ENCODE measurements around the gene CDK11A.

Gene CDK11A

GRCh38 chr1:1669468-1670440 lies 54.4 kb downstream of the CDK11A start:
- H3K79me2 ChIP-seq (ENCODE audit: control insufficient read depth, low read length): no peaks in the 10 kb centered on the region
- no peaks in the 10 kb centered on the region; the same call in 1 of the 2 replicates for H3F3A ChIP-seq (ENCODE audit: control insufficient read depth, insufficient read depth)
- H3K27ac ChIP-seq (ENCODE audit: low read depth, low read length): no peak overlapping the region
- no peak for TF ChIP-seq EZH2phosphoT487 (IDR thresholded peaks at IDR 0.05; ENCODE audit: borderline replicate concordance, low read length)
- TF ChIP-seq, protein P1, sequence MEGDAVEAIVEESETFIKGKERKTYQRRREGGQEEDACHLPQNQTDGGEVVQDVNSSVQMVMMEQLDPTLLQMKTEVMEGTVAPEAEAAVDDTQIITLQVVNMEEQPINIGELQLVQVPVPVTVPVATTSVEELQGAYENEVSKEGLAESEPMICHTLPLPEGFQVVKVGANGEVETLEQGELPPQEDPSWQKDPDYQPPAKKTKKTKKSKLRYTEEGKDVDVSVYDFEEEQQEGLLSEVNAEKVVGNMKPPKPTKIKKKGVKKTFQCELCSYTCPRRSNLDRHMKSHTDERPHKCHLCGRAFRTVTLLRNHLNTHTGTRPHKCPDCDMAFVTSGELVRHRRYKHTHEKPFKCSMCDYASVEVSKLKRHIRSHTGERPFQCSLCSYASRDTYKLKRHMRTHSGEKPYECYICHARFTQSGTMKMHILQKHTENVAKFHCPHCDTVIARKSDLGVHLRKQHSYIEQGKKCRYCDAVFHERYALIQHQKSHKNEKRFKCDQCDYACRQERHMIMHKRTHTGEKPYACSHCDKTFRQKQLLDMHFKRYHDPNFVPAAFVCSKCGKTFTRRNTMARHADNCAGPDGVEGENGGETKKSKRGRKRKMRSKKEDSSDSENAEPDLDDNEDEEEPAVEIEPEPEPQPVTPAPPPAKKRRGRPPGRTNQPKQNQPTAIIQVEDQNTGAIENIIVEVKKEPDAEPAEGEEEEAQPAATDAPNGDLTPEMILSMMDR (IDR thresholded peaks at IDR 0.05; ENCODE audit: low read depth, low read length, poor library complexity, severe bottlenecking): no peak
- H3K27me3 ChIP-seq (ENCODE audit: control insufficient read depth, low read length): no peaks in the 10 kb centered on the region
- H3K36me3 ChIP-seq (ENCODE audit: control insufficient read depth, low read length): peaks cover 36% of the 10 kb centered on the region
- H4K20me1 ChIP-seq (ENCODE audit: control insufficient read depth, insufficient read depth, low read depth, low read length): no peaks in the 10 kb centered on the region; the same call in 1 of the 2 replicates
- H3K4me2 ChIP-seq (ENCODE audit: low read length): no peak overlapping the region
- no peaks in the 10 kb centered on the region for H3K4me1 ChIP-seq (ENCODE audit: control insufficient read depth, low read length)
- no peaks in the 10 kb centered on the region for H3K9me3 ChIP-seq (ENCODE audit: control insufficient read depth, insufficient read depth, low read length)
- H3K4me3 ChIP-seq (ENCODE audit: low read length): no peak overlapping the region
- H3K9me2 ChIP-seq (replicated peaks; ENCODE audit: control insufficient read depth, low read length): no peaks in the 10 kb centered on the region

- Histone ChIP-seq H3F3A (ENCODE audit: control insufficient read depth, insufficient read depth) (peaks cover 3% of the 10 kb centered on the region; the same call in 1 of the 2 replicates), H4K20me1 (ENCODE audit: control insufficient read depth, insufficient read depth, low read depth, low read length) (no peaks in the 10 kb centered on the region; the same call in 1 of the 2 replicates), H3K9me3 (ENCODE audit: control insufficient read depth, insufficient read depth, low read length) (no peaks in the 10 kb centered on the region), H3K4me3 (ENCODE audit: low read length) (no peak overlapping the region), H3K27me3 (ENCODE audit: control insufficient read depth, low read length) (no peaks in the 10 kb centered on the region), H3K4me1 (ENCODE audit: control insufficient read depth, low read length) (no peaks in the 10 kb centered on the region), H3K4me2 (ENCODE audit: low read length) (no peak overlapping the region), H3K27ac (ENCODE audit: low read depth, low read length) (no peak overlapping the region), H3K79me2 (ENCODE audit: control insufficient read depth, low read length) (no peaks in the 10 kb centered on the region), H3K36me3 (ENCODE audit: control insufficient read depth, low read length) (peaks cover 36% of the 10 kb centered on the region), H3K9me2 (replicated peaks; ENCODE audit: control insufficient read depth, low read length) (no peaks in the 10 kb centered on the region)
- TF ChIP-seq EZH2phosphoT487 (IDR thresholded peaks at IDR 0.05; ENCODE audit: borderline replicate concordance, low read length): no peak
- TF ChIP-seq, protein P1 (IDR thresholded peaks at IDR 0.05; ENCODE audit: low read depth, low read length, poor library complexity, severe bottlenecking): no peak
These were observed 57.6 kb downstream of the CDK11A start for GRCh38 chr1:1666526-1666925.

GRCh38 chr1:1665815-1666251 lies 58.3 kb downstream of the CDK11A start:
- Histone ChIP-seq H3K27ac (ENCODE audit: low read depth, low read length) (no peak overlapping the region), H3K4me3 (ENCODE audit: low read length) (no peak overlapping the region), H3K9me3 (ENCODE audit: control insufficient read depth, insufficient read depth, low read length) (no peaks in the 10 kb centered on the region), H3K79me2 (ENCODE audit: control insufficient read depth, low read length) (no peaks in the 10 kb centered on the region), H4K20me1 (ENCODE audit: control insufficient read depth, insufficient read depth, low read depth, low read length) (no peaks in the 10 kb centered on the region), H3F3A (ENCODE audit: control insufficient read depth, insufficient read depth) (peaks cover 3% of the 10 kb centered on the region; the same call in 1 of the 2 replicates), H3K36me3 (ENCODE audit: control insufficient read depth, low read length) (peaks cover 29% of the 10 kb centered on the region), H3K9me2 (replicated peaks; ENCODE audit: control insufficient read depth, low read length) (no peaks in the 10 kb centered on the region), H3K27me3 (ENCODE audit: control insufficient read depth, low read length) (no peaks in the 10 kb centered on the region), H3K4me1 (ENCODE audit: control insufficient read depth, low read length) (no peaks in the 10 kb centered on the region), H3K4me2 (ENCODE audit: low read length) (no peak overlapping the region)
- TF ChIP-seq, protein P1 (IDR thresholded peaks at IDR 0.05; ENCODE audit: low read depth, low read length, poor library complexity, severe bottlenecking): peak; percentile 92
- no peak for TF ChIP-seq EZH2phosphoT487 (IDR thresholded peaks at IDR 0.05; ENCODE audit: borderline replicate concordance, low read length)
